HCT116 (cell line): ENCODE results near the gene TBC1D14. TPM values are rescaled to one million over a fixed set of nuclear protein-coding genes. Genes with fewer than 3 reads are reported as not detected.
A peak's percentile ranks its signal among the peaks of the same experiment; 100 is the strongest.

ENCODE experiments used
- ATAC-seq: fragments of 200-7000 bp; cut with Tn5 transposase; 2 replicates; pipeline ENCODE4 v1.9.1; 2020; ENCODE audit warnings: mild to moderate bottlenecking, moderate library complexity
- BruUV-seq: library from RNA; stranded (reverse); fragments of 400-500 nt; replicated peaks from 2 replicates; lab custom pipeline; 2021; lab: Mats Ljungman, UMichigan
- CTCF ChIA-PET: fragments of 300-600 bp; sonication (Branson Sonifier 250); formaldehyde crosslinking; loops from one replicate; lab custom pipeline; 2021; ENCODE audit warnings: antibody characterized with exemption; lab: Charles Lee
- POLR2A ChIA-PET: fragments of 300-600, 350-600 bp; sonication (Branson Sonifier 250); formaldehyde crosslinking; loops from one replicate; lab custom pipeline; 2021; ENCODE audit warnings: antibody characterized with exemption; lab: Charles Lee
- RAD21 ChIA-PET, 2 experiments: fragments of 300-600 bp; sonication (Branson Sonifier 250); formaldehyde crosslinking; loops; one replicate each; lab custom pipeline; 2023; ENCODE audit warnings: low total read pairs in 2 of 2; ENCODE audit not compliant: uncharacterized antibody in 2 of 2, unreplicated experiment in 2 of 2, low non-redundant PET in 1 of 2; lab: Charles Lee
- DNase-seq: peaks from one replicate; pipeline ENCODE4 v3.0.0-alpha.2; 2010; ENCODE audit warnings: low read depth, low spot score
- H2AFZ ChIP-seq: fragments of 200-600 bp; shearing (Covaris generic), sonication (generic); 2 replicates; pipeline ENCODE4 v1.6.1; 2017; ENCODE audit warnings: low read depth, mixed run types, mixed read lengths, antibody characterized with exemption, low read length; ENCODE audit not compliant: poor library complexity, severe bottlenecking
- H3K27ac ChIP-seq: 2 replicates; pipeline ENCODE4 v1.5.1; 2012; ENCODE audit warnings: low read depth, low read length
- H3K27me3 ChIP-seq: fragments of 200-600 bp; sonication (generic); 2 replicates; pipeline ENCODE4 v1.6.1; 2016; ENCODE audit warnings: mixed run types, low read length, mixed read lengths; ENCODE audit not compliant: insufficient read depth
- H3K36me3 ChIP-seq, 2 experiments: fragments of 200-500 bp in 1 of 2; fragments of 200-600 bp in 1 of 2; sonication (Bioruptor generic) in 1 of 2; sonication (generic) in 1 of 2; 2 replicates each; pipeline versions ENCODE4 v1.5.1 to v1.6.1; 2014 to 2016; ENCODE audit warnings: low read length in 2 of 2, inconsistent platforms in 1 of 2, mixed read lengths in 1 of 2, mixed run types in 1 of 2; ENCODE audit not compliant: insufficient read depth in 2 of 2, control insufficient read depth in 1 of 2
- H3K4me1 ChIP-seq, 2 experiments: fragments of 200-600 bp in 1 of 2; sonication (generic) in 1 of 2; 2 replicates each; pipeline versions ENCODE4 v1.5.1 to v1.6.1; 2012 to 2017; ENCODE audit warnings: low read length in 2 of 2, inconsistent platforms in 1 of 2, mild to moderate bottlenecking in 1 of 2, mixed read lengths in 1 of 2, mixed run types in 1 of 2, moderate library complexity in 1 of 2; ENCODE audit not compliant: insufficient read depth in 2 of 2, control insufficient read depth in 1 of 2
- H3K4me2 ChIP-seq: fragments of 200-600 bp; sonication (generic); 2 replicates; pipeline ENCODE4 v1.6.1; 2017; ENCODE audit warnings: mixed run types, low read length, mixed read lengths
- H3K4me3 ChIP-seq, 2 experiments: fragments of 200-600 bp in 1 of 2; sonication (generic) in 1 of 2; replicated peaks in 1 of 2; 2 replicates each; pipeline ENCODE4 v1.5.1; 2011 to 2016; ENCODE audit warnings: low read length in 2 of 2, control low read depth in 1 of 2, low read depth in 1 of 2, mild to moderate bottlenecking in 1 of 2, mixed read lengths in 1 of 2, mixed run types in 1 of 2
- H3K79me2 ChIP-seq: fragments of 200-600 bp; sonication (generic); 2 replicates; pipeline ENCODE4 v1.6.1; 2017; ENCODE audit warnings: mild to moderate bottlenecking, mixed run types, low read length, moderate library complexity, mixed read lengths; ENCODE audit not compliant: insufficient read depth
- H3K9ac ChIP-seq: fragments of 200-600 bp; sonication (generic); 2 replicates; pipeline ENCODE4 v1.6.1; 2016; ENCODE audit warnings: low read length, mixed read lengths
- H3K9me2 ChIP-seq: fragments of 200-600 bp; sonication (generic), shearing (Covaris generic); 2 replicates; pipeline ENCODE4 v1.6.1; 2017; ENCODE audit warnings: mixed run types, mild to moderate bottlenecking, moderate library complexity; ENCODE audit not compliant: insufficient read depth
- H3K9me3 ChIP-seq, 2 experiments: fragments of 200-500 bp in 1 of 2; fragments of 200-600 bp in 1 of 2; sonication (Bioruptor generic) in 1 of 2; sonication (generic) in 1 of 2; 2 replicates each; pipeline ENCODE4 v1.6.1; 2014 to 2017; ENCODE audit warnings: low read length in 2 of 2, mixed read lengths in 2 of 2, inconsistent platforms in 1 of 2, low read depth in 1 of 2, mild to moderate bottlenecking in 1 of 2, mixed run types in 1 of 2, moderate library complexity in 1 of 2; ENCODE audit not compliant: control insufficient read depth in 1 of 2, insufficient read depth in 1 of 2
- H4K20me1 ChIP-seq: fragments of 200-600 bp; sonication (generic), shearing (Covaris generic); 2 replicates; pipeline ENCODE4 v1.6.1; 2017; ENCODE audit warnings: mixed run types, mild to moderate bottlenecking, moderate library complexity; ENCODE audit not compliant: insufficient read depth
- ATF3 ChIP-seq: IDR thresholded peaks from 2 replicates; pipeline ENCODE4 v1.6.1; 2012
- EGR1 ChIP-seq: IDR thresholded peaks from 2 replicates; pipeline ENCODE4 v1.6.1; 2012; ENCODE audit warnings: low read depth
- JUND ChIP-seq: IDR thresholded peaks from 2 replicates; pipeline ENCODE4 v1.6.1; 2012
- POLR2AphosphoS5 ChIP-seq: IDR thresholded peaks from 2 replicates; pipeline ENCODE4 v1.6.1; 2011; ENCODE audit warnings: mild to moderate bottlenecking, low read depth, low read length, moderate library complexity
- REST ChIP-seq: IDR thresholded peaks from 2 replicates; pipeline ENCODE4 v1.6.1; 2012; ENCODE audit warnings: low read depth
- SIN3A ChIP-seq: IDR thresholded peaks from 2 replicates; pipeline ENCODE4 v1.6.1; 2012; ENCODE audit warnings: low read depth
- TCF7L2 ChIP-seq: IDR thresholded peaks from 2 replicates; pipeline ENCODE4 v1.7.0; 2011; ENCODE audit warnings: borderline replicate concordance, inconsistent platforms; ENCODE audit not compliant: insufficient read depth, insufficient read length; ENCODE audit errors: extremely low read depth
- intact Hi-C: fragments of 100-400 bp; cut with micrococcal nuclease; formaldehyde crosslinking; loops from 2 replicates; pipeline ENCODE4 v1.10.0; 2022
- total RNA-seq: library from RNA; stranded (reverse); gene quantifications from one replicate; pipeline ENCODE4 v1.2.1, GENCODE V29; 2021; ENCODE audit not compliant: unreplicated experiment
- TF ChIP-seq, protein P1 (sequence below): IDR thresholded peaks from 2 replicates; pipeline ENCODE4 v1.6.1; 2012

The TBC1D14 gene
- total RNA-seq, 1 experiment from 2014 or later, result 62.9 TPM

- Histone ChIP-seq H3K9me2 (no peaks in the 10 kb centered on the region), H3K79me2 (peaks cover 15% of the 10 kb centered on the region; the same call in 1 of the 2 replicates), H3K27me3 (no peaks in the 10 kb centered on the region), H4K20me1 (no peaks in the 10 kb centered on the region)
- DNase-seq, result no peak
- TF ChIP-seq TCF7L2 (no peak), ATF3 (no peak)
- TF ChIP-seq, all 23 proteins: peak for 0
- Histone ChIP-seq H3K27ac (no peak overlapping the region), H3K9me3 (no peaks in the 10 kb centered on the region), H2AFZ (no peak overlapping the region), H3K4me3 (no peak overlapping the region), H3K4me1 (peaks cover 0 to 7% of the 10 kb centered on the region in 2 experiments; a peak in 1 of 4 replicates), H3K36me3 (no peaks in the 10 kb centered on the region; a peak in 1 of 4 replicates), H3K4me2 (no peak overlapping the region), H3K9ac (no peak overlapping the region)
- ChIA-PET CTCF (no interaction called here), POLR2A (no interaction called here), RAD21 (no interaction called here)
- BruUV-seq, result no TSS peak
- intact Hi-C loops, result no loop called here
- ATAC-seq, result no peak
Observed at GRCh38 chr4:6962211-6963041, 52.8 kb downstream of the TBC1D14 start.

- peak; percentile 50; the same call in 1 of the 2 replicates for ATAC-seq
- RAD21 ChIA-PET, result no interaction called here
- H4K20me1 ChIP-seq, result no peaks in the 10 kb centered on the region
- H3K9ac ChIP-seq, result no peak overlapping the region
- no TSS peak for BruUV-seq
- no peak for TF ChIP-seq POLR2AphosphoS5
- TF ChIP-seq, protein P1, sequence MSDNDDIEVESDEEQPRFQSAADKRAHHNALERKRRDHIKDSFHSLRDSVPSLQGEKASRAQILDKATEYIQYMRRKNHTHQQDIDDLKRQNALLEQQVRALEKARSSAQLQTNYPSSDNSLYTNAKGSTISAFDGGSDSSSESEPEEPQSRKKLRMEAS, result no peak
- no peak for TF ChIP-seq JUND
- no peak for TF ChIP-seq EGR1
- no peak for TF ChIP-seq REST
- no peak for TF ChIP-seq SIN3A
- TF ChIP-seq, all 23 proteins: peak for 0
- Histone ChIP-seq H3K27ac (no peak overlapping the region), H3K4me2 (no peak overlapping the region), H3K36me3 (no peaks in the 10 kb centered on the region; a peak in 1 of 4 replicates), H3K4me1 (peaks cover 0 to 7% of the 10 kb centered on the region in 2 experiments; a peak in 1 of 4 replicates), H3K79me2 (peaks cover 11% of the 10 kb centered on the region; the same call in 1 of the 2 replicates), H3K27me3 (no peaks in the 10 kb centered on the region), H3K4me3 (no peak overlapping the region), H3K9me2 (no peaks in the 10 kb centered on the region), H2AFZ (no peak overlapping the region), H3K9me3 (no peaks in the 10 kb centered on the region)
- DNase-seq, result no peak
- POLR2A ChIA-PET, result no interaction called here
- CTCF ChIA-PET, result no interaction called here
- intact Hi-C loops, result no loop called here
Observed at GRCh38 chr4:6963139-6963611, 53.5 kb downstream of the TBC1D14 start.
